Measurements from ENCODE around the gene EHD1. TPM values are rescaled to one million over a fixed set of nuclear protein-coding genes. Genes with fewer than 3 reads are reported as not detected.

EHD1 gene
- total RNA-seq, 4 donors from 2014 or later = 66.4 to 226 (median 94.8) TPM

GRCh38 chr11:64864135-64864472 lies 14.3 kb downstream of the EHD1 start:
- no peak for TF ChIP-seq CTCF (IDR thresholded peaks at IDR 0.05)
- ATAC-seq (ENCODE audit: low FRiP score) (no peak), DNase-seq (ENCODE audit: low spot score) (no peak)

- ATAC-seq (ENCODE audit: low FRiP score) (no peak), DNase-seq (ENCODE audit: low spot score) (no peak)
- no peak for TF ChIP-seq CTCF (IDR thresholded peaks at IDR 0.05)
These were observed 14.9 kb downstream of the EHD1 start for GRCh38 chr11:64863391-64864060.

DNA sequence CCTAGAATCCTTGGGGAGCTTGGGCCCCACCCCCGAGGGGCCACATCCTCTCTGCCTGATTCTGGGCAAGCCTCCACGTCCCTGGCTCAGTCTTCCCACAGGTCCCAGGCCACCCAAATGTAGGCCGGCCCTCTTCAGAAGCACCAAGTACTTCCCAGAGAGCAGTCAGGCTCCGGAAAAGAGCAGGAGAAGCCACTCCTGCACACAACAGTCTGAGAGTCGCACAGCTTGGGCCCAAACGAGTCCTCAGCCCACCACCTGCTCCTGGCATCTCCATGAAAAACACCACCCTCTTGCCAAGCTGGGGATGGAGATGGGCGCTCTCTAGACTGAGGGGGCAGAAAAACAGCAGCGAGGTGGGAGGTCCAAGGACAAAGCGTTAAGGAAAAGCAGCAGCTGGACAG lies 15.4 kb downstream of the EHD1 start:
- no peak for TF ChIP-seq CTCF (IDR thresholded peaks at IDR 0.05)
- no peak for DNase-seq (ENCODE audit: low spot score)
- no peak for ATAC-seq (ENCODE audit: low FRiP score)

DNA sequence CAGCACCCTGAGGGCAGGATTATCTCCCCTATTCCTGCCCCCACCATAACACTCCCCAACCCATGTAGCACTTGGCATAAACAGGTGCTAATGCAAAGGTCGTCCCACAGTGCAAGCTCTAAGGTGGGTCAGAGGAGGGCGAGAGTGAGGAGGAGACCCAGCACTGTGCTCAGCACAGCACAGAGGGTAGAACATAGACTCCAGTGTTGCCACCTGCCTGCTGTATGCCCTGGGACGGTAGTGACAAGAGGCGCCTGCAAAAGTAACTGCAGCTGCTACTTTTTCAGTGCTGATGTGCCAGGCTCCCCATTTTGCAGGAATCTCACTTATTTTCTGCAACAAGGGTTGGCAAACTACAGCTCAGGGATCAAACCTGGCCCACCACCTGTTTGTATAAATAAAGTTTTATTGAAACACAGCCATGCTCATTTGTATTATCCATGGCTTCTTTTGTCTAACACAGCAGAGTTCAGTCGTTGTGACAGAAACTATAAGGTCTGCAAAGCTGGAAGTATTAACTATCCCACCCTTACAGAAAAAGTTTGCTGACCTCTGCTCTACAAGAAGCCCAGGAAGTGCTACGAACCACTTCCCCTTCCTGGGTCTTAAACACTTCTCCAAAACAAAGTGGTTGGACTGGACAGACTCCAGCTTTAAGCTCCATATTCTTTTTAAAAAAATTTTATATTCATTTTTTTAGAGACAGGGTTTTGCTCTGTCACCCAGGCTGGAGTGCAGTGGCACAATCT lies 17.0 kb downstream of the EHD1 start:
- ATAC-seq (ENCODE audit: low FRiP score) (no peak), DNase-seq (ENCODE audit: low spot score) (no peak)
- no peak for TF ChIP-seq CTCF (IDR thresholded peaks at IDR 0.05)

GRCh38 chr11:64859542-64860414 lies 18.6 kb downstream of the EHD1 start:
- TF ChIP-seq CTCF (IDR thresholded peaks at IDR 0.05) = no peak
- no peak for ATAC-seq (ENCODE audit: low FRiP score)
- no peak for DNase-seq (ENCODE audit: low spot score)

- DNase-seq (ENCODE audit: low spot score) = no peak
- no peak for ATAC-seq (ENCODE audit: low FRiP score)
- no peak for TF ChIP-seq CTCF (IDR thresholded peaks at IDR 0.05)
These were observed 19.8 kb downstream of the EHD1 start for GRCh38 chr11:64858467-64859263.

Measured in omental fat pad (tissue), 4 donors.